HG03558 (cell line): Measurements from ENCODE around the gene GRB10.

Source experiments
- ATAC-seq: cut with Tn5 transposase; IDR thresholded peaks from one replicate; pipeline ENCODE4 v1.9.1; 2021; ENCODE audit warnings: moderate number of reproducible peaks; ENCODE audit not compliant: unreplicated experiment; ENCODE audit errors: extremely low read depth

Gene GRB10

GRCh38 chr7:50724526-50725520 is 57.9 kb downstream of the GRB10 start:
- no peak for ATAC-seq

GRCh38 chr7:50723888-50724287 is 58.8 kb downstream of the GRB10 start:
- ATAC-seq, result no peak

GRCh38 chr7:50723173-50723572 is 59.5 kb downstream of the GRB10 start:
- no peak for ATAC-seq

- ATAC-seq, result no peak
Observed at GRCh38 chr7:50721661-50722259, 60.9 kb downstream of the GRB10 start.

GRCh38 chr7:50721160-50721559 is 61.5 kb downstream of the GRB10 start:
- no peak for ATAC-seq

GRCh38 chr7:50720295-50720694 is 62.4 kb downstream of the GRB10 start:
- ATAC-seq, result no peak

GRCh38 chr7:50718876-50719275 is 63.8 kb downstream of the GRB10 start:
- no peak for ATAC-seq

- no peak for ATAC-seq
Observed at GRCh38 chr7:50718311-50718710, 64.4 kb downstream of the GRB10 start.

GRCh38 chr7:50717181-50717580 is 65.5 kb downstream of the GRB10 start:
- no peak for ATAC-seq

GRCh38 chr7:50714857-50715256 is 67.8 kb downstream of the GRB10 start:
- ATAC-seq, result no peak

GRCh38 chr7:50713123-50713965 is 69.4 kb downstream of the GRB10 start:
- no peak for ATAC-seq

GRCh38 chr7:50712252-50713122 is 70.2 kb downstream of the GRB10 start:
- no peak for ATAC-seq

- ATAC-seq, result no peak
Observed at GRCh38 chr7:50711271-50712175, 71.2 kb downstream of the GRB10 start.

- no peak for ATAC-seq
Observed at GRCh38 chr7:50710441-50711154, 72.1 kb downstream of the GRB10 start.

- ATAC-seq, result no peak
Observed at GRCh38 chr7:50709151-50709550, 73.5 kb downstream of the GRB10 start.

- no peak for ATAC-seq
Observed at GRCh38 chr7:50707236-50708006, 75.3 kb downstream of the GRB10 start.

- ATAC-seq, result no peak
Observed at GRCh38 chr7:50706469-50706937, 76.2 kb downstream of the GRB10 start.
